Inferior parietal cortex (tissue), 1 donor: ENCODE measurements around the gene FAM72D.
"Not testable (repeated sequence)": the region's sequence is repeated elsewhere in the genome, so short reads cannot be mapped to it uniquely, and the experiment has no call there.

Experiments used
- DNase-seq: peaks from one replicate; pipeline ENCODE4 v3.0.0-alpha.2; 2016; ENCODE audit errors: extremely low spot score

FAM72D gene

GRCh38 chr1:145082483-145083255, 13.1 kb upstream of the FAM72D start:
- DNase-seq = not testable (repeated sequence)

GRCh38 chr1:145093517-145094149, 2.1 kb upstream of the FAM72D start:
- DNase-seq = peak; percentile 2

- DNase-seq = not testable (repeated sequence)
These were observed 1.0 kb upstream of the FAM72D start for GRCh38 chr1:145094655-145095211.

- not testable (repeated sequence) for DNase-seq
These were observed 6.0 kb downstream of the FAM72D start for GRCh38 chr1:145101725-145102124.

GRCh38 chr1:145103294-145103693, 7.5 kb downstream of the FAM72D start:
- not testable (repeated sequence) for DNase-seq

- not testable (repeated sequence) for DNase-seq
These were observed 15.9 kb downstream of the FAM72D start for GRCh38 chr1:145111674-145112073.

- not testable (repeated sequence) for DNase-seq
These were observed 16.9 kb downstream of the FAM72D start for GRCh38 chr1:145112703-145113102.

- DNase-seq = not testable (repeated sequence)
These were observed 18.8 kb downstream of the FAM72D start for GRCh38 chr1:145114560-145115057.

GRCh38 chr1:145115587-145116493, 20.1 kb downstream of the FAM72D start:
- DNase-seq = not testable (repeated sequence)

GRCh38 chr1:145119842-145120241, 24.1 kb downstream of the FAM72D start:
- not testable (repeated sequence) for DNase-seq

GRCh38 chr1:145122344-145123061, 26.7 kb downstream of the FAM72D start:
- DNase-seq = not testable (repeated sequence)

GRCh38 chr1:145123062-145123395, 27.3 kb downstream of the FAM72D start:
- DNase-seq = not testable (repeated sequence)

GRCh38 chr1:145123992-145124641, 28.3 kb downstream of the FAM72D start:
- DNase-seq = not testable (repeated sequence)

GRCh38 chr1:145125112-145125511, 29.3 kb downstream of the FAM72D start:
- DNase-seq = not testable (repeated sequence)

GRCh38 chr1:145127144-145127543, 31.4 kb downstream of the FAM72D start:
- not testable (repeated sequence) for DNase-seq

GRCh38 chr1:145128697-145129469, 33.1 kb downstream of the FAM72D start:
- peak; percentile 1 for DNase-seq

GRCh38 chr1:145134476-145134875, 38.7 kb downstream of the FAM72D start:
- not testable (repeated sequence) for DNase-seq

GRCh38 chr1:145140549-145140948, 44.8 kb downstream of the FAM72D start:
- DNase-seq = not testable (repeated sequence)

- not testable (repeated sequence) for DNase-seq
These were observed 48.6 kb downstream of the FAM72D start for GRCh38 chr1:145144264-145144913.
